Measurements from ENCODE around the gene PBX4.

DNA sequence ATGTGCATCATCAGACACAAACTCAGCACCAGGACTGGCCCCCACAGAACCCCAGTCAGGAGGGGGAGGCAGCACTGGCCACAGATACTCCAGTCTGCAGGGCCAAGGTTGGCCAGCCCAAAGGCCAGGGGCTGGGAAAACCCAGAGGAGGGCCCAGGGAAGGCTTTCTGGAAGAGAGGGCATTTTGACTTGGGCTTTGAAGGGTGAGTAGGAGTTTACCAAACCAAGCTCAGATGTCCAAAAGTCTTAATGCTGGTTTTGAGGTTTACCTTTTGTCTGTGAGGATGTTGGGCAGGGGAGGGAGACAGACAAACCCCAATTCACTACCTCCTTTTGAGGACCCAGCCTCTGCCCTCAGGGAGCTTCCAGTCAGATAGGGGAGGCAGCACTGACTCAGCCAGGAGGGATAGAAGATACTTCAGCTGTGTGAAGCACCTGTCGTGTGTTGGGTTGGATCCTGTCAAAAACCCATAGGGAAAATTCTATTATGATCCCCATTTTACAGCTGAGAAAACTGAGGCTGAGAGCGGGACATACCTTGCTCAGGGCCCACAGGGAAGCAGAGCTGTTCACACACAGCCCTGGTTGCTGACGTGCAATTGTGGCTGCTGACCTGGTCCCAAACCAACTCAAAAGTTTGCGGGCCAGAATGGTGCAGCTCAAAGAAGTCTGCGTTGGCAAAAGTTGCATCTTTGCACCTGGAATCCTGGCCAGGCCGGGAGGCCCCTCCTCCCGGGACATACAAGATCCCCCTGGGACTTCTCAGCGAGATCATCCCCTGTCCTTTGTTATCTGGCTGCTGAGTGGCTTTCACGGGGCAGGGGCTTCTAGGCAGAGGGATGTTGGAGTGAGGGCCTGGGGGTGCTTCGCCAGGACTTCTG lies 67.3 kb downstream of the PBX4 start:
- TF ChIP-seq, protein P1, sequence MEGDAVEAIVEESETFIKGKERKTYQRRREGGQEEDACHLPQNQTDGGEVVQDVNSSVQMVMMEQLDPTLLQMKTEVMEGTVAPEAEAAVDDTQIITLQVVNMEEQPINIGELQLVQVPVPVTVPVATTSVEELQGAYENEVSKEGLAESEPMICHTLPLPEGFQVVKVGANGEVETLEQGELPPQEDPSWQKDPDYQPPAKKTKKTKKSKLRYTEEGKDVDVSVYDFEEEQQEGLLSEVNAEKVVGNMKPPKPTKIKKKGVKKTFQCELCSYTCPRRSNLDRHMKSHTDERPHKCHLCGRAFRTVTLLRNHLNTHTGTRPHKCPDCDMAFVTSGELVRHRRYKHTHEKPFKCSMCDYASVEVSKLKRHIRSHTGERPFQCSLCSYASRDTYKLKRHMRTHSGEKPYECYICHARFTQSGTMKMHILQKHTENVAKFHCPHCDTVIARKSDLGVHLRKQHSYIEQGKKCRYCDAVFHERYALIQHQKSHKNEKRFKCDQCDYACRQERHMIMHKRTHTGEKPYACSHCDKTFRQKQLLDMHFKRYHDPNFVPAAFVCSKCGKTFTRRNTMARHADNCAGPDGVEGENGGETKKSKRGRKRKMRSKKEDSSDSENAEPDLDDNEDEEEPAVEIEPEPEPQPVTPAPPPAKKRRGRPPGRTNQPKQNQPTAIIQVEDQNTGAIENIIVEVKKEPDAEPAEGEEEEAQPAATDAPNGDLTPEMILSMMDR (IDR thresholded peaks at IDR 0.05), result no peak
- TF ChIP-seq POLR2AphosphoS5 (IDR thresholded peaks at IDR 0.05) (no peak), POLR2A (IDR thresholded peaks at IDR 0.05) (no peak)
